Bronchial epithelial cell (primary cell): ENCODE measurements around the gene SAMSN1. TPM values are rescaled to one million over a fixed set of nuclear protein-coding genes. Genes with fewer than 3 reads are reported as not detected.
A peak's percentile ranks its signal among the peaks of the same experiment; 100 is the strongest.

Experiments used
- DNase-seq: peaks from one replicate; pipeline ENCODE4 v3.0.0-alpha.2; 2010; ENCODE audit warnings: low read depth
- FAIRE-seq: peaks from 2 replicates; lab custom pipeline; 2011; peaks lifted over from hg19 to GRCh38; lab: Jason Lieb, UNC
- H3K27me3 ChIP-seq: 2 replicates; pipeline ENCODE4 v1.5.1; 2011; ENCODE audit warnings: low read length; ENCODE audit not compliant: control insufficient read depth, insufficient read depth
- H3K36me3 ChIP-seq: 2 replicates; pipeline ENCODE4 v1.5.1; 2011; ENCODE audit warnings: low read length; ENCODE audit not compliant: control insufficient read depth, insufficient read depth
- H3K4me3 ChIP-seq: 2 replicates; pipeline ENCODE4 v1.5.1; 2011; ENCODE audit warnings: mild to moderate bottlenecking, low read depth, low read length, control low read depth
- total RNA-seq: library from RNA; depleted of rRNA; stranded (reverse); fragments of >200 nt; gene quantifications from 2 replicates; pipeline ENCODE4 v1.2.1, GENCODE V29; 2014
- TF ChIP-seq, protein P1 (sequence below): IDR thresholded peaks from 2 replicates; pipeline ENCODE4 v1.5.1; 2011; ENCODE audit warnings: mild to moderate bottlenecking, moderate library complexity, low read length, control low read depth, inconsistent platforms; ENCODE audit not compliant: insufficient read depth, severe bottlenecking

Gene SAMSN1
- under 0.01 TPM in 1 of 2 replicates, not detected in the other for total RNA-seq

DNA sequence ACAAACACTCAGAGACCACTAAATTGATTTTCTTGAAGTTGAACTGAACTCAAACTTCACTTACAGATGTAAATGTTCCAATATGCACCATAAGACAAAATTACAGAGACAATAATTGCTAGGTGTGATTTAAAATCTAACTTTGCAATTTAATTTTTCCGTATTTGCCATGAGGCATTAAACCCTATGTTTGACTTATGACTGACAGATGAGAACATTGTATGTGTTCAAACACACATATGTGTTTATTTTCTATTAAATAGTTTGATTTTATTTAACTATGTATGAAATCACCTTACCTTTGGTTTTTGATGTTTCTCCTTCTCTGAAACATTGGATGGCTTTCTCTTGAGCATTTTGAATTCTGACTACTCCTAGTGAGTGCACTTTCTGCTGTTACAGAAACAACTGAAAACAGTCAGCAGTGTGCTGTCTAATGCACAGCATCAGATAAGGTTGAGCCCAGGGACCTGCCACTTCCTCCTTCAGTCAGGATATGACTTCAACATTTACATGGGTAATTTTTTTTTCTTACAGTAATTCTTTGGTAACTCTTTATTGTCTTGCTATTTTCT is at the start of gene SAMSN1:
Gene SAMSN1 (minus strand): TSS at position 410 of the 575 bp plus-strand sequence. CDS start 54 bp downstream, at position 356.
- Histone ChIP-seq H3K4me3 (no peak within 1 kb of the TSS), H3K27me3 (no peaks in the 10 kb centered on the region), H3K36me3 (no peaks in the 10 kb centered on the region)
- FAIRE-seq (no peak), DNase-seq (peak; percentile 8)
- TF ChIP-seq, protein P1, sequence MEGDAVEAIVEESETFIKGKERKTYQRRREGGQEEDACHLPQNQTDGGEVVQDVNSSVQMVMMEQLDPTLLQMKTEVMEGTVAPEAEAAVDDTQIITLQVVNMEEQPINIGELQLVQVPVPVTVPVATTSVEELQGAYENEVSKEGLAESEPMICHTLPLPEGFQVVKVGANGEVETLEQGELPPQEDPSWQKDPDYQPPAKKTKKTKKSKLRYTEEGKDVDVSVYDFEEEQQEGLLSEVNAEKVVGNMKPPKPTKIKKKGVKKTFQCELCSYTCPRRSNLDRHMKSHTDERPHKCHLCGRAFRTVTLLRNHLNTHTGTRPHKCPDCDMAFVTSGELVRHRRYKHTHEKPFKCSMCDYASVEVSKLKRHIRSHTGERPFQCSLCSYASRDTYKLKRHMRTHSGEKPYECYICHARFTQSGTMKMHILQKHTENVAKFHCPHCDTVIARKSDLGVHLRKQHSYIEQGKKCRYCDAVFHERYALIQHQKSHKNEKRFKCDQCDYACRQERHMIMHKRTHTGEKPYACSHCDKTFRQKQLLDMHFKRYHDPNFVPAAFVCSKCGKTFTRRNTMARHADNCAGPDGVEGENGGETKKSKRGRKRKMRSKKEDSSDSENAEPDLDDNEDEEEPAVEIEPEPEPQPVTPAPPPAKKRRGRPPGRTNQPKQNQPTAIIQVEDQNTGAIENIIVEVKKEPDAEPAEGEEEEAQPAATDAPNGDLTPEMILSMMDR, result no peak

DNA sequence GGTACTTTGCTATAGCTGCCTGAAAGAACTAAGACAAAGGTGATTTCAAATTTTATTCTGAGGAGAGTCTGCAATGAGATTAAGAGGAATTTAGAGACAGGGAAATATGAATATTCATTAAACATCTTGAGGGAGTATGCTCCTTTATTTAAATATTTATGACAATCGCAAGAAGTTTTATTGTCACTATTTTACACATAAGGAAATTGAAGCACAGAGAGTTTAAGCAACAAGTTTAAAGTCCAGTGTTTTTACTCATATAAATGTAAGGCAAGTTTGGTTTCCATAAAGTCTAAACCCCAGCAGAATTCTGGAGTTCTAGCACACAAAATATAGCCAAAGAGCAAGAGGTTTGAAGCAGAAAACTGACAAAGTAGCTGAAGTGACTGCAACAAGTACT is 49.3 kb upstream of the SAMSN1 start:
- FAIRE-seq (no peak), DNase-seq (no peak)
- Histone ChIP-seq H3K27me3 (no peaks in the 10 kb centered on the region), H3K4me3 (no peak overlapping the region), H3K36me3 (no peaks in the 10 kb centered on the region)
- TF ChIP-seq, protein P1, result no peak

DNA sequence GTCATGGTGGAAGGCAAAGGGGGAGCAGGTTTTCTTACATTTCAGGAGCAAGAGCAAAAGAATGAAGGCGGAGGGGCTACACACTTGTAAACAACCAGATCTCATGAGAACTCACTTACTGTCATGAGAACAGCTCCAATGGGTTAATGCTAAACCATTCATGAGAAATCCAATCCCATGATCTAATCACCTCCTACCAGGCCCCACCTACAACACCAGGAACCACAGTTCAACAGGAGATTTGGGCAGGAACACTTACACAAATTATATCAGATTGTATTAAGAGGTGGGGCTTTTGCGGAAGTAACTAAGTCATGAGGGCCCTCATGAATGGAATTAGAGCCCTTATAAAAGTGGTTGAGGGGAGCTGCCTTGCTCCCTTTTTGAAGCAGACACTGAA is 48.9 kb upstream of the SAMSN1 start:
- TF ChIP-seq, protein P1, result no peak
- H3K36me3 ChIP-seq, result no peaks in the 10 kb centered on the region
- H3K27me3 ChIP-seq, result no peaks in the 10 kb centered on the region
- DNase-seq, result no peak
- FAIRE-seq, result no peak
- H3K4me3 ChIP-seq, result no peak overlapping the region

DNA sequence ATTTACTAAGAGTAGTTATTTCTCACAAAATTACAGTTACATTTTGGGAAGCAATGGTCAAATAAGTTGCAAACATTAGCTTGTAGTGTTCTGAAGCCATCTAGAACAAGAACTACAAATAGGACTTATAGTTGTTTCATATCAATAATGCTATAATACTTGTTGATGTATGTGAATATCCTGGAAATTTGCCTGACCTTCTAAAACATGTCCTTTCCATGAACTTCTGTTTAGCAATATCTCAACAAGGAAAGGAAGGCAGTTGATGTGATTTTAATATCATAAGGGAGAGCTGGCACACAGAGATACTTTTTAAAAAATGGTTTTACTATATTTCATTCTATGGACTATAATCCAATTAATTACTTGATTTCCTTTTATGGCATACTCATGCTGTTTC is 47.1 kb upstream of the SAMSN1 start:
- TF ChIP-seq, protein P1, result no peak
- Histone ChIP-seq H3K36me3 (no peaks in the 10 kb centered on the region), H3K4me3 (no peak overlapping the region), H3K27me3 (no peaks in the 10 kb centered on the region)
- DNase-seq (no peak), FAIRE-seq (no peak)

DNA sequence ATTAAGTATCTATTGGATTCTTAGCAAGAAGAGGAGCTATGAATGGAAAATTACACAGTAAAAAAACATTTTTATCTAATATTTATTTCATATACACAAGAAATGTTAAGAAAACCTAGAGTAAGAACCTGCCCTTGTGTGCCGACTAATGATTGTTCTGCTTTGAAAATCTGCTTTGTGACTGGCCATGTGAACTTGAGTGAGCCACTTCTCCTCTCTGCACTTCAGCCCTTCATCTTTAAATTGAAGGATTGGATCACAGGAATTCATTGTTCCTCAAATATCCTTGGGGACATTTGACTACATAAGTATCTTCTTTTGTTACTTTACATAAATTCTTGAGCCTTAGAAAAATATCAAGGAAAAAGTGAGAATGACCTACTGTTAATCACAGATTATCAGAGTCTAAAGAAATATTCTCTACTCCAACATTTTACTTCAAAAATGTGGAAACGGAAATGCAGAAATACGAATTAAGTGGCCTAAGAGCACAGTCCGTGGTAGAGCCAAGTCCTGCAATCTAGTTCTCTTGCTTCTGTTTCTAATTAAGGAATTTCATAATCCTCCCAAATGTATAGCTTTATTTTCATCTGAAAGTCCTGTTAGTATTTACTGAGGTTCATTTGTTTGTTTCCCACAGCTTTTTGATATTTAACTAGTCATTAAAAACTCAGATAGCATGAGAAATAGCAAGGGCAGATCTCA is 46.3 kb upstream of the SAMSN1 start:
- no peak overlapping the region for H3K4me3 ChIP-seq
- DNase-seq (no peak), FAIRE-seq (no peak)
- no peaks in the 10 kb centered on the region for H3K27me3 ChIP-seq
- H3K36me3 ChIP-seq, result no peaks in the 10 kb centered on the region
- TF ChIP-seq, protein P1, result no peak
